Hepatocyte (in vitro differentiated cells): ENCODE results near the gene EPHB2.

Experiments
- EZH2 ChIP-seq: fragments of 200-600 bp; sonication (generic); IDR thresholded peaks from 2 replicates; pipeline ENCODE4 v1.6.1; 2016; ENCODE audit warnings: antibody characterized with exemption, mild to moderate bottlenecking, borderline replicate concordance
- TF ChIP-seq, protein P1 (sequence below): fragments of 200-600 bp; sonication (generic); IDR thresholded peaks from 2 replicates; pipeline ENCODE4 v1.5.1; 2016; ENCODE audit warnings: antibody characterized with exemption, mild to moderate bottlenecking; ENCODE audit not compliant: poor library complexity

DNA sequence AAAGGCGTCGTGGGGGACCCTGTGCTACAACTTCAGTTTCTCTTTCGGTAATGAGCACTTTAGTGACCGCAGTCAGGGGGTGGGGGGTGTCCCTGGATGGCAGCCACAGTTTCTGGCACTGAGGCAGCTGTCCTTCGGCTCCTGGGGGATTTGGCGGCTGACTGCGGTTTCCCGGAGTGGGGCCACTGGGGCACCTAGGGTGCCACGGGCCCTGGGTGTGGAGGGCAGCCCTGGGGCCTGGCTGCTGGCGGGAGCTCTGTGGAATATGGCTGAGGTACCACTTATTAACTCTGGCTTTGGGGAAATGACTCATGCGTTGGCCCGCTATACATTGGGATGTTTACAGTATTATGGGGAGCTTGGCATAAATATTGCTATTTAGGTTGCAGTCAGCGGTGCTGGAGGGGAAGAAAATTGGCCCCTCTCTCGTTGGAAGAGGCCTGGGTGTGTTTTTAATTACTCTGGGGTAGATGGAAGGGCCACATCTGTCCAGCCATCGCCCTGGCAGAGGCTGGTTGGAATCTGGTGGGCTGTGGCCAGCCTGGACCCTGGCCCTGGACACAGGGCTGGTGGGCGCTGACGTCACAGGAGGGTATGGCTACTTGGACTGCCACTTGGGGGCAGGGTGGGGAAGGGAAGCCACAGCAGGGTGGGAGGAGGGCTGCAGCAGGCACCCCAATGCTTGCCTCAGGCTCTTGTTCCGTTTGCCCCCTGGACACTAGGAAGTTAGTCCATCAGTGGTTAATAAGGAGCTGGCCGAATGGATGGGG, 2.0 kb downstream of the EPHB2 start:
- TF ChIP-seq, protein P1, sequence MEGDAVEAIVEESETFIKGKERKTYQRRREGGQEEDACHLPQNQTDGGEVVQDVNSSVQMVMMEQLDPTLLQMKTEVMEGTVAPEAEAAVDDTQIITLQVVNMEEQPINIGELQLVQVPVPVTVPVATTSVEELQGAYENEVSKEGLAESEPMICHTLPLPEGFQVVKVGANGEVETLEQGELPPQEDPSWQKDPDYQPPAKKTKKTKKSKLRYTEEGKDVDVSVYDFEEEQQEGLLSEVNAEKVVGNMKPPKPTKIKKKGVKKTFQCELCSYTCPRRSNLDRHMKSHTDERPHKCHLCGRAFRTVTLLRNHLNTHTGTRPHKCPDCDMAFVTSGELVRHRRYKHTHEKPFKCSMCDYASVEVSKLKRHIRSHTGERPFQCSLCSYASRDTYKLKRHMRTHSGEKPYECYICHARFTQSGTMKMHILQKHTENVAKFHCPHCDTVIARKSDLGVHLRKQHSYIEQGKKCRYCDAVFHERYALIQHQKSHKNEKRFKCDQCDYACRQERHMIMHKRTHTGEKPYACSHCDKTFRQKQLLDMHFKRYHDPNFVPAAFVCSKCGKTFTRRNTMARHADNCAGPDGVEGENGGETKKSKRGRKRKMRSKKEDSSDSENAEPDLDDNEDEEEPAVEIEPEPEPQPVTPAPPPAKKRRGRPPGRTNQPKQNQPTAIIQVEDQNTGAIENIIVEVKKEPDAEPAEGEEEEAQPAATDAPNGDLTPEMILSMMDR: no peak
- no peak for TF ChIP-seq EZH2
